Trophoblast cell (in vitro differentiated cells and primary cell): Measurements from ENCODE around the gene NMUR1.

Experiments used
- DNase-seq, 2 donors: peaks; one replicate each; pipeline ENCODE4 v3.0.0-alpha.2; 2016
- H2AFZ ChIP-seq: 2 replicates; pipeline ENCODE4 v1.6.1; 2013; ENCODE audit warnings: low read length, moderate library complexity, mild to moderate bottlenecking; ENCODE audit not compliant: insufficient read depth, poor library complexity
- H2AK5ac ChIP-seq: 2 replicates; pipeline ENCODE4 v1.6.1; 2013; ENCODE audit warnings: mild to moderate bottlenecking, low read length
- H2BK120ac ChIP-seq: 2 replicates; pipeline ENCODE4 v1.6.1; 2013; ENCODE audit warnings: low read length, mild to moderate bottlenecking, moderate library complexity; ENCODE audit not compliant: insufficient read depth, poor library complexity
- H2BK12ac ChIP-seq: 2 replicates; pipeline ENCODE4 v1.6.1; 2013; ENCODE audit warnings: mild to moderate bottlenecking, low read length, moderate library complexity
- H2BK5ac ChIP-seq: 2 replicates; pipeline ENCODE4 v1.6.1; 2013; ENCODE audit warnings: low read length, low read depth, moderate library complexity, mild to moderate bottlenecking; ENCODE audit not compliant: poor library complexity
- H3K14ac ChIP-seq: 2 replicates; pipeline ENCODE4 v1.6.1; 2013; ENCODE audit warnings: mild to moderate bottlenecking, low read length
- H3K18ac ChIP-seq: 2 replicates; pipeline ENCODE4 v1.6.1; 2013; ENCODE audit warnings: mild to moderate bottlenecking, low read length
- H3K23ac ChIP-seq: 2 replicates; pipeline ENCODE4 v1.6.1; 2013; ENCODE audit warnings: low read length
- H3K27ac ChIP-seq: 2 replicates; pipeline ENCODE4 v1.5.1; 2013; ENCODE audit warnings: low read depth, mild to moderate bottlenecking, inconsistent platforms, low read length, moderate library complexity
- H3K27me3 ChIP-seq: 2 replicates; pipeline ENCODE4 v1.6.1; 2013; ENCODE audit warnings: inconsistent platforms, mild to moderate bottlenecking, low read length, moderate library complexity; ENCODE audit not compliant: insufficient read depth
- H3K36me3 ChIP-seq, 2 experiments: 1 replicate in 1 of 2; 2 replicates in 1 of 2; pipeline ENCODE4 v1.6.1; 2013; ENCODE audit warnings: low read length in 2 of 2, mild to moderate bottlenecking in 2 of 2, moderate library complexity in 1 of 2; ENCODE audit not compliant: insufficient read depth in 2 of 2, control insufficient read depth in 1 of 2
- H3K4ac ChIP-seq: 2 replicates; pipeline ENCODE4 v1.6.1; 2013; ENCODE audit warnings: low read depth, mild to moderate bottlenecking, low read length, moderate library complexity
- H3K4me1 ChIP-seq, 2 experiments: 1 replicate in 1 of 2; 2 replicates in 1 of 2; pipeline ENCODE4 v1.6.1; 2013; ENCODE audit warnings: low read length in 2 of 2, mild to moderate bottlenecking in 2 of 2, moderate library complexity in 1 of 2; ENCODE audit not compliant: insufficient read depth in 2 of 2, control insufficient read depth in 1 of 2
- H3K4me2 ChIP-seq: 2 replicates; pipeline ENCODE4 v1.6.1; 2013; ENCODE audit warnings: inconsistent platforms, mild to moderate bottlenecking, low read length, moderate library complexity
- H3K4me3 ChIP-seq: 2 replicates; pipeline ENCODE4 v1.5.1; 2013; ENCODE audit warnings: mild to moderate bottlenecking, low read depth, low read length, inconsistent platforms
- H3K79me1 ChIP-seq: one replicate; pipeline ENCODE4 v1.6.1; 2013; ENCODE audit warnings: low read length
- H3K79me2 ChIP-seq: 2 replicates; pipeline ENCODE4 v1.6.1; 2013; ENCODE audit warnings: low read length, mild to moderate bottlenecking; ENCODE audit not compliant: control insufficient read depth, insufficient read depth, poor library complexity
- H3K9ac ChIP-seq: 2 replicates; pipeline ENCODE4 v1.6.1; 2013; ENCODE audit warnings: mild to moderate bottlenecking, low read length
- H3K9me3 ChIP-seq: 2 replicates; pipeline ENCODE4 v1.6.1; 2013; ENCODE audit warnings: low read depth, mild to moderate bottlenecking, control low read depth, inconsistent platforms, low read length; ENCODE audit not compliant: insufficient read depth
- H4K12ac ChIP-seq: 2 replicates; pipeline ENCODE4 v1.6.1; 2013; ENCODE audit warnings: low read depth, mild to moderate bottlenecking, low read length, moderate library complexity
- H4K8ac ChIP-seq: 2 replicates; pipeline ENCODE4 v1.6.1; 2013; ENCODE audit warnings: low read depth, mild to moderate bottlenecking, low read length, moderate library complexity
- H4K91ac ChIP-seq: one replicate; pipeline ENCODE4 v1.6.1; 2013; ENCODE audit warnings: low read depth, mild to moderate bottlenecking, low read length, moderate library complexity
- WGBS: extraction: QIAGEN DNeasy Blood & Tissue Kit; methylation state at CpG from one replicate; pipeline ENCODE4 v1.1.7; 2013; ENCODE audit warnings: missing lambda C conversion rate; ENCODE audit not compliant: insufficient read length, insufficient coverage; ENCODE audit errors: extremely low coverage; 5-methylcytosine and 5-hydroxymethylcytosine counted together

NMUR1 gene

GRCh38 chr2:231497651-231498050 lies 32.6 kb downstream of the NMUR1 start:
- Histone ChIP-seq H3K23ac (no peak overlapping the region), H3K4me3 (no peak overlapping the region), H3K4ac (no peak overlapping the region), H3K79me1 (no peaks in the 10 kb centered on the region), H4K8ac (no peak overlapping the region), H3K4me2 (no peak overlapping the region), H4K91ac (no peak overlapping the region), H3K27ac (no peak overlapping the region), H2BK12ac (no peak overlapping the region), H4K12ac (no peak overlapping the region), H3K9ac (no peak overlapping the region), H3K9me3 (no peaks in the 10 kb centered on the region), H2BK5ac (no peak overlapping the region), H2AK5ac (no peak overlapping the region), H3K4me1 (no peaks in the 10 kb centered on the region), H3K27me3 (no peaks in the 10 kb centered on the region), H3K18ac (no peak overlapping the region), H3K14ac (no peak overlapping the region), H2BK120ac (no peak overlapping the region), H3K36me3 (no peaks in the 10 kb centered on the region), H3K79me2 (no peaks in the 10 kb centered on the region), H2AFZ (no peak overlapping the region)
- no peak for DNase-seq
- WGBS, result no CpG with 5 or more reads among the region's 1 CpG

- no peak overlapping the region for H3K23ac ChIP-seq
- H3K27me3 ChIP-seq, result no peaks in the 10 kb centered on the region
- no CpG with 5 or more reads among the region's 3 CpGs for WGBS
- H2BK12ac ChIP-seq, result no peak overlapping the region
- no peak overlapping the region for H3K9ac ChIP-seq
- H3K14ac ChIP-seq, result no peak overlapping the region
- no peak overlapping the region for H3K4me3 ChIP-seq
- H3K4me1 ChIP-seq, result no peaks in the 10 kb centered on the region
- H2AK5ac ChIP-seq, result no peak overlapping the region
- DNase-seq, result no peak
- H3K4me2 ChIP-seq, result no peak overlapping the region
- H3K4ac ChIP-seq, result no peak overlapping the region
- H4K12ac ChIP-seq, result no peak overlapping the region
- no peak overlapping the region for H3K27ac ChIP-seq
- no peaks in the 10 kb centered on the region for H3K79me1 ChIP-seq
- no peak overlapping the region for H2AFZ ChIP-seq
- H3K18ac ChIP-seq, result no peak overlapping the region
- no peak overlapping the region for H2BK120ac ChIP-seq
- H3K79me2 ChIP-seq, result no peaks in the 10 kb centered on the region
- H3K9me3 ChIP-seq, result no peaks in the 10 kb centered on the region
- no peaks in the 10 kb centered on the region for H3K36me3 ChIP-seq
- H4K91ac ChIP-seq, result no peak overlapping the region
- no peak overlapping the region for H4K8ac ChIP-seq
- no peak overlapping the region for H2BK5ac ChIP-seq
These were observed 35.6 kb downstream of the NMUR1 start for GRCh38 chr2:231494669-231495068.

- Histone ChIP-seq H3K23ac (no peak overlapping the region), H3K9ac (no peak overlapping the region), H3K36me3 (no peaks in the 10 kb centered on the region), H2BK5ac (no peak overlapping the region), H3K18ac (no peak overlapping the region), H2BK12ac (no peak overlapping the region), H3K27me3 (no peaks in the 10 kb centered on the region), H3K9me3 (no peaks in the 10 kb centered on the region), H2AK5ac (no peak overlapping the region), H3K4me1 (no peaks in the 10 kb centered on the region), H3K79me1 (no peaks in the 10 kb centered on the region), H3K4me2 (no peak overlapping the region), H3K4me3 (no peak overlapping the region), H3K27ac (no peak overlapping the region), H2AFZ (no peak overlapping the region), H4K8ac (no peak overlapping the region), H3K79me2 (no peaks in the 10 kb centered on the region), H3K4ac (no peak overlapping the region), H4K12ac (no peak overlapping the region), H3K14ac (no peak overlapping the region), H4K91ac (no peak overlapping the region), H2BK120ac (no peak overlapping the region)
- no peak for DNase-seq
- no CpG with 5 or more reads among the region's 7 CpGs for WGBS
These were observed 39.4 kb downstream of the NMUR1 start for GRCh38 chr2:231490801-231491200.

- H3K4me1 ChIP-seq, result no peaks in the 10 kb centered on the region
- H3K27me3 ChIP-seq, result no peaks in the 10 kb centered on the region
- H3K9ac ChIP-seq, result no peak overlapping the region
- no peak overlapping the region for H3K23ac ChIP-seq
- H3K79me2 ChIP-seq, result no peaks in the 10 kb centered on the region
- H2BK12ac ChIP-seq, result no peak overlapping the region
- H4K8ac ChIP-seq, result no peak overlapping the region
- peak in 1 of 2 donors; percentile 21 for DNase-seq
- H3K14ac ChIP-seq, result no peak overlapping the region
- H3K9me3 ChIP-seq, result no peaks in the 10 kb centered on the region
- H2BK5ac ChIP-seq, result no peak overlapping the region
- no CpG with 5 or more reads among the region's 14 CpGs for WGBS
- no peak overlapping the region for H4K12ac ChIP-seq
- H2AFZ ChIP-seq, result no peak overlapping the region
- H3K4ac ChIP-seq, result no peak overlapping the region
- no peaks in the 10 kb centered on the region for H3K79me1 ChIP-seq
- no peak overlapping the region for H3K4me2 ChIP-seq
- H4K91ac ChIP-seq, result no peak overlapping the region
- H2BK120ac ChIP-seq, result no peak overlapping the region
- no peaks in the 10 kb centered on the region for H3K36me3 ChIP-seq
- no peak overlapping the region for H3K4me3 ChIP-seq
- no peak overlapping the region for H2AK5ac ChIP-seq
- no peak overlapping the region for H3K18ac ChIP-seq
- no peak overlapping the region for H3K27ac ChIP-seq
These were observed 40.3 kb downstream of the NMUR1 start for GRCh38 chr2:231489990-231490389.
